Upper lobe of left lung (tissue), 4 donors: ENCODE measurements around the gene C1QBP.

Source experiments
- CTCF ChIP-seq, 6 experiments: fragments of 450-650 bp in 4 of 6; fragments of 200-600 bp in 2 of 6; sonication (generic) in 2 of 6; IDR thresholded peaks; one replicate each; pipeline ENCODE4 v1.5.1; 2016 to 2019; ENCODE audit warnings: antibody characterized with exemption in 6 of 6
- EP300 ChIP-seq, 4 donors: sonication (generic); formaldehyde crosslinking; IDR thresholded peaks; one replicate each; pipeline ENCODE4 v1.5.1; 2017; ENCODE audit warnings: antibody characterized with exemption in 4 of 4, control low read depth in 2 of 4
- POLR2A ChIP-seq, 4 donors: fragments of 450-650 bp; IDR thresholded peaks; one replicate each; pipeline ENCODE4 v1.5.1; 2016 to 2017; ENCODE audit warnings: antibody characterized with exemption in 4 of 4, mild to moderate bottlenecking in 2 of 4
- POLR2AphosphoS5 ChIP-seq, 2 donors: sonication (generic); formaldehyde crosslinking; IDR thresholded peaks; one replicate each; pipeline ENCODE4 v1.5.1; 2017; ENCODE audit warnings: antibody characterized with exemption in 2 of 2

GRCh38 chr17:5429191-5429887, 9.6 kb downstream of the C1QBP start:
- TF ChIP-seq CTCF (IDR thresholded peaks at IDR 0.05) (no peak), EP300 (IDR thresholded peaks at IDR 0.05) (no peak), POLR2AphosphoS5 (IDR thresholded peaks at IDR 0.05) (no peak), POLR2A (IDR thresholded peaks at IDR 0.05) (no peak)
